ENCODE data around the gene KRTAP10-9.
"Not testable (repeated sequence)": the region's sequence is repeated elsewhere in the genome, so short reads cannot be mapped to it uniquely, and the experiment has no call there.

KRTAP10-9 gene

GRCh38 chr21:44656868-44657267 is 30.0 kb downstream of the KRTAP10-9 start:
- H3K4me3 ChIP-seq (replicated peaks; ENCODE audit: low read depth, low read length) = no peak overlapping the region
- DNase-seq (ENCODE audit: extremely low read depth, low read depth) = no peak
- TF ChIP-seq CTCF (IDR thresholded peaks at IDR 0.05; ENCODE audit: low read depth, low read length, missing control alignments) = no peak

- no peak within 1 kb of the TSS for H3K4me3 ChIP-seq (replicated peaks; ENCODE audit: low read depth, low read length)
- TF ChIP-seq CTCF (IDR thresholded peaks at IDR 0.05; ENCODE audit: low read depth, low read length, missing control alignments) = no peak
- DNase-seq (ENCODE audit: extremely low read depth, low read depth) = no peak
These were observed 31.0 kb downstream of the KRTAP10-9 start, which contains the start of gene KRTAP12-3 for GRCh38 chr21:44657635-44658540. Gene KRTAP12-3, plus strand, starts transcription at chr21:44657932. Its CDS starts 48 bp downstream, at chr21:44657980.

GRCh38 chr21:44658541-44658910 is 31.6 kb downstream of the KRTAP10-9 start:
- no peak for TF ChIP-seq CTCF (IDR thresholded peaks at IDR 0.05; ENCODE audit: low read depth, low read length, missing control alignments)
- no peak overlapping the region for H3K4me3 ChIP-seq (replicated peaks; ENCODE audit: low read depth, low read length)
- no peak for DNase-seq (ENCODE audit: extremely low read depth, low read depth)

GRCh38 chr21:44658913-44659595 is 32.2 kb downstream of the KRTAP10-9 start:
- DNase-seq (ENCODE audit: extremely low read depth, low read depth) = no peak
- no peak overlapping the region for H3K4me3 ChIP-seq (replicated peaks; ENCODE audit: low read depth, low read length)
- TF ChIP-seq CTCF (IDR thresholded peaks at IDR 0.05; ENCODE audit: low read depth, low read length, missing control alignments) = no peak

GRCh38 chr21:44661567-44661966 is 34.7 kb downstream of the KRTAP10-9 start:
- not testable (repeated sequence) for H3K4me3 ChIP-seq (replicated peaks; ENCODE audit: low read depth, low read length); DNase-seq (ENCODE audit: extremely low read depth, low read depth)

GRCh38 chr21:44664691-44665090 is 37.8 kb downstream of the KRTAP10-9 start:
- no peak for TF ChIP-seq CTCF (IDR thresholded peaks at IDR 0.05; ENCODE audit: low read depth, low read length, missing control alignments)
- DNase-seq (ENCODE audit: extremely low read depth, low read depth) = no peak
- no peak overlapping the region for H3K4me3 ChIP-seq (replicated peaks; ENCODE audit: low read depth, low read length)
